Stimulated activated CD4-positive, alpha-beta T cell treated with anti-CD3 and anti-CD28 coated beads, Interleukin-4, amount 100 ng/mL, for 1 hour (primary cell): Measurements from ENCODE around the gene PAX7.

Experiments used
- DNase-seq: peaks from one replicate; pipeline ENCODE4 v3.0.0-alpha.2; 2020

The PAX7 gene

DNA sequence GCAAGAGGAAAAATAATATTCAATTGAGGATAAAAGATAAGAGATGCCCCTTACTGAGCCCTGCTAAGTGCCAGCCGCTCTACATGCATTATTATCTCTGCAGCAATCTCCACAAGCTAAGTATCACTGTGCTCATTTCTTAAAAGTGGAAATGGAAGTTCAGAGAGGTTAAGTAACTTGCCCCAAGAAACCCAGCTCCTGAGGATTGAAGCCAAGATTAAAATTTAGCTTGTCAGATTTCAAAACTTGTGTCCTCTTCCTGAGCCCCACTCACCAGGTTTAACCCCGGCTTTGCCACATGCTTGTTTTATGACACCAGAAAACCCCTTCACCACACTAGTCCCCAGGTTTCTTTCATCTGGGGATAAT is 11.2 kb upstream of the PAX7 start:
- no peak for DNase-seq

DNA sequence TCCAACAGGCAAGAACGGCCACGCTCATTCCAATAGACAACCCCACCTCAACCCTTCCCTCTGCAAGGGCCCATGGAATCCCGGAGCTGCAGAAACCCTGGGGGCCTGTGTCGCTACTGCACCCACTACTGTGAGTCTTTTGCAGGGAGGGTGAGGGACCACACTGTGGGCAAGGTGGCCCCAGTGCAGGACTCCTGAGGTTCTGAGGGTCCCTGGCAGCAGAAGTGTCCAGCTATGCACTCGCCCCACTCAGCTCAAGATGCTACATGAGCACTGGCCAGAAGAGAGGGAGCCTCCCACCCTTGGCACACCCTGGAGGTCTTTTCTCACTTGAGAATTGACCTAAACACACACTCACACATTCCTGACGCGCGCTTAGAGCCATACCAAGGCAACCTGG is 2.1 kb upstream of the PAX7 start:
- no peak for DNase-seq

DNA sequence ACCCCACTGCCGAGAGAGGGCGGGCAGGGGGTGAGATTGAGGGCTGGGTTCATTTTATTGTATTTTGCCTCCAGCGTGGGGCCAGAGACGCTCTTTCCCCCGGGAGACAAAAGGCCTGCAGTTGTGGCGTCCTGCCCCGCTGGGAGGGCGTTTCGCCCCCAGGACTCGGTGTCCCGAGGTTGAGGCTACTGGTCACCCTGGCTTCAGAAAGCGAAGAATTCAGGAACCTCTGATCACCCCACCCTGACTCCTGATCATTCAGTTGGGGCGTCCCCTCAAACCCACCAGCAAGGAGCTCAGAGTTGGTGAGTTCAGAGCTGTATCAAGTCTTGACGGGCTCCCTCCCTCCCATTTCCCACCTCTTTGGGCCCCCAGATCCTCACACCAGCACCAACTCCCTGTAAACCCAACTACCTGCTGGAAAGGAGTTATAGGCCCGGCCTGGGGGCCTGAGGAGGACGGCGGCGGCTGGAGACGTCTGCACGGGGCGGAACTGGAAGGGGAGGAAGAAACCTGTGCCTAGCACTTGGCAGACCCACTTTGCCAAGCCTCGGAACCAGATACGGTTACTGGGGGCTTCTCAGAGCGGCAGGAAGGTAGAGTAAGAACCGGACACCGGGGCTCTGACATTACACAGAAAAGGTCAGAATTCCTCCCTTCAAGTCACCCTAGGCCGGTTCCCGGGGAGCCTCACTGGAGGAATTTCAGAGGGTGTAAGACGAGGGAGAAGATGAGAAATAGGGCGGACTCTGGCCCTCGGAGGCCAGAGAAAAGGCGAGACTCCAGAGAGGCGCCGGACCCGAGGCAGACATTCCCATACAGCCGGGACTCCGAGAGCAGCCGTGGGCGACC is 761 bp upstream of the PAX7 start:
- DNase-seq, result no peak

DNA sequence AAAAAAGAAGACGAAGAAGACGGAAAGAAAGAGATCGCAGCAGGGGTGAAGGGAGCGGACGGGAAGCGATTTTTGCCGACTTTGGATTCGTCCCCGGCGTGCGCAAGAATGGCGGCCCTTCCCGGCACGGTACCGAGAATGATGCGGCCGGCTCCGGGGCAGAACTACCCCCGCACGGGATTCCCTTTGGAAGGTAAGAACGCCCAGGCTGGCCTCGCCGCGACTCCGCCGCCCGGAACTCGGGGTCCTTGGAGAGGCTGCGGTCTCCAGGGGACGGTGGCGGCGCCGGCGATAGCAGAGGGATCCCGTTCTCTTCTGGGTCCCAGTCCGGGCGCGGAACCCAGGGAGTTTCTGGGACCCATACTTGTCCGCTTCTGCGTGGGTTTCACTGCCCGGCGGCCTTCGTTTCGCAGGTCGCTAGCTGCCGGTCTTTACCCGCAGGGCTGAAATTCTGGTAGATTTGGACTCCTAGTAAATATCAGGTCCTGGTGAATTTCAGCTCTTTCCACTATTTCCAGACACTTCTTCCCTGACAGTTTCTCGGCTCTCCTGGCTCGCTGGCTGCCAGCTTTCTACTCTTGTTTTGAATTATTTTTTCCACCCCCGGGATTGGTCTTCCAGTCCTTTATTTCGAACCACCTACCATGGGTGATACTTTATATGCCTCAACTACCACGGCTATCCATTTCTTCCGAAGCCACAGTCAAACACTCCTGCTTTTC is 1.0 kb downstream of the PAX7 start:
- no peak for DNase-seq

DNA sequence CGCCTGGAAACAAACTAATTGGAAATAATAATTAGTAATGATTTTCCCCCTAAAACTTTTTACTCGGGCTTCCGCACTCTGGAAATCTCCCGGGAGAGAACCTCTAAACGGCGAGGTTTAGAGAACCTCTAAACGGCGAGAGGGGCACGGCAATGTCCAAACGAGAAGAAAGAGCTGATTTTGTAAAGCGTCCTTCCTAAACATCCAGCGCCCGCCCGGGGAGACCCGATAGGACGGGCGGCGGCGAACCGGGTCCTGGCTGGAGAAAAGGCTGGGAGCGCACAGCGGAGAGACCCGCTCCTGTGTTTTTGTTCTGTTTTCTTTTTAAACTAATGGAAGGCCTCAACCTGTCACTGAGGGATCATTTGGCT is 1.6 kb downstream of the PAX7 start:
- DNase-seq, result no peak

DNA sequence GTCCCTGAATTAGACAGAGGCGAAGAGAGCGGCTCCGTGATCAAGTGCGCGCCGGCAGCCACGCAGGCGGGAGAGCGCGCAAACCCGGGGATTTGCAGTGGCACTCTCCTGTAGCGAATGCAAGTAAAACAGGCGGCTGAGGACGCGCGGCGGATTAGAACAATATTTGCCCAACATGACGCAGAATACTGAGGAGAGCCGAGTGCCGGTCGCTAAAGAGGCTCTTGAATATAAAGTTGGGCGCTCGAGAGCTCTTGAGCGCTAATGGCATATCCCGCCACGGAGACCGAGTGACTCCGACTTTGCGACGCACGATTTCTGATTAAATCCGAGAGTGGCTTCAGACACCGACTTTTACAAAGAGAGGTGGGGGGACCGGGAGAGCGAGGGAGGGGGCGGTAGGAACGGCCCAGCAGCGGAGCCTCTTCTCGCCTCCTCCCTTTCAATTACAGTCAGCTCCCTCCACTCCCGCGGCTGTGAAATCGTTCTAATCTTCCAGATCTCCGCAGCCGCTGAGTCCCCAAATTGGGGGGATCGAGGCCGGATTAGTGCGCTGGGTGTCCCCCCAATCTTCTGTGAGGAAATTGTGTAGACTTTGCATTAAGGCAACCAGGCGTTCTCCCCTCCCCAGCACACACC is 2.3 kb downstream of the PAX7 start:
- no peak for DNase-seq

DNA sequence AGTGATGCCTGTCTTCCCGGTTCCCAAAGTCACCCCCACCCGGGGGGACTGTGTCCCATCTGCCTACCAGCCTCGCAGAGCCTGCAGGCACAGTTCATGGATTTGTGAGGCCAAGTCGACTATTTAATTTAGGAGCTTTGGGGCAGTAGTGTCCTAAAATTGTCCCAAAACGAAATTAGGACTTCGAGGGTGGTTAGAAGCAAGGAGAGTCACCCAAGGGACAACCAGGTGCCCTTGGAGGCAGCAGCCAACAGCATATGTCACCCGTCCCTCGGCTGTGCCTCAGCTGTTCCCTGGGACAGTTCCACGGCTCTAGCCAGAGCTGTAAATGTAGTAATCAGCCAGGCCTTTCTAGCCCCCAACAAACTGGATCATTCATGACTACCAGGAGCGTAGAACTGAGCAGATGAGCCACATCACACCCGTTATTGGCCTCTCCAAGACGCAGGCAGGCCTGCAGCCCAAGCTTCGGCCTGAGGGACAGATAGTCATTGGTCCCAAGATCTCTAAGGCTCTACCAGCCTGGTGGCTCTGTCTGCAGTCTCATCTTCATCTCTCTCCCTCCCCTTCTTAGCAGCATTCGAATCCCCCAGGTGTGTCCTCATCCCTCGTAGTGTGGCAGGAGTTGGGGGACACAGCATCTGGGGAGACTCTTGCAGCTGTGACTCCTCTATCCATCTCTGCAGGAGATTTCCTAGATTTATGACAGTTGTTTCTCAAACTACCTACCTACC is 2.9 kb downstream of the PAX7 start:
- DNase-seq, result no peak

DNA sequence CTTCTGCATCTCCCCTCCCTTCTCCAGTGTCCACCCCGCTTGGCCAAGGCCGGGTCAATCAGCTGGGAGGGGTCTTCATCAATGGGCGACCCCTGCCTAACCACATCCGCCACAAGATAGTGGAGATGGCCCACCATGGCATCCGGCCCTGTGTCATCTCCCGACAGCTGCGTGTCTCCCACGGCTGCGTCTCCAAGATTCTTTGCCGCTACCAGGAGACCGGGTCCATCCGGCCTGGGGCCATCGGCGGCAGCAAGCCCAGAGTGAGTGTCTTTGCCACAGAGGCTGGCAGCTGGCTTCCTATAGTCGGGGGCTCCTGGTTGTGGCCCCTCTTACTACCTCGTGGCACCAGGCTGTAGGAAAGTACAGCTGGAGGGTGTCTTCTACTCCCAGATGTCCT is 3.6 kb downstream of the PAX7 start:
- DNase-seq, result no peak

DNA sequence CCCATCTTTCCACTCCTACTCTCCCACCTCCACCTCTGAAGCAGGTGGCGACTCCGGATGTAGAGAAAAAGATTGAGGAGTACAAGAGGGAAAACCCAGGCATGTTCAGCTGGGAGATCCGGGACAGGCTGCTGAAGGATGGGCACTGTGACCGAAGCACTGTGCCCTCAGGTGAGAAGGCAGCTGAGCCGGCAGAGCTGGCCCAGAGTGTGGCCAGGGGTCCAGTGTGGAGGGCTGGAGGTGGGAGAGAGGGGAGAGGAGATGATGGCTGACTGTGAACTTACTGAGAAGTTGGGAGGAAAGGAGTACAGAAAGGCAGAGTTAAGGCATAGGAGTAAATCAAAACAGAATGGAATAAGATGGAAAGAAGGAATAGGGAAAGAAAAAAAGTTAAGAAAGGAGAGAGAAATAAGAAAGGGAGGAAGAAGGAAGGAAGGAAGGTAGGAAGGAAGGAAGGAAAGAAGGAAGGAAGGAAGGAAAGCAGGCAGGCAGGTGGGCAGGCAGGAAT is 4.5 kb downstream of the PAX7 start:
- no peak for DNase-seq

DNA sequence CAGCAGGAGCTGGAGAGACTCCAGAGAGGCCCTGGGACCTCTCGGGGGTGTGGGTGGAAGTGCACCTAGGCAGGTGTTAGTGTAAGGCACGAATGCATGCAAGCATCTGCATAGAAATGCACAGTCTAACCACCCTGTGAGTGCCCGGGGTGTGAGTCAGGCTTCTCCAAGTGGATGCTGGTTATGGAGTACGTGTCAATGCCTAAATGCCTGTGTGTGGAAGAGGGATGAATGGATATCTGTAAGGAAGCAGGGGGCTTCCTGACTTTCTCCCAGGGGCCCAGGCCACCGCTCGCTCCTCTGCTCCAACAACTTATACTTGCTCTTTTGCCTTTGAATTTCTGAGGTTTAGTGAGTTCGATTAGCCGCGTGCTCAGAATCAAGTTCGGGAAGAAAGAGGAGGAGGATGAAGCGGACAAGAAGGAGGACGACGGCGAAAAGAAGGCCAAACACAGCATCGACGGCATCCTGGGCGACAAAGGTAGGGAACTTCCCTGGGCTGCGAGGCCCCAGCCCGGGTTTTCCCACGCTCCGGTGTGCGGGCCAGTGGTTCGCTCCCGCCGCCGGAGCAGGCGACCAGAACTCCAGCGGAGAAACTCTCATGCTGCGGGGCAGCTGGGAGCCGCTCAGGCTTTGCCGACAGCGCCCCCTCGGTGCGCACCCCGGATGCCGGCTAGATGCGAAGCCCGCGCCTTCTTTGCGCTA is 5.4 kb downstream of the PAX7 start:
- no peak for DNase-seq

DNA sequence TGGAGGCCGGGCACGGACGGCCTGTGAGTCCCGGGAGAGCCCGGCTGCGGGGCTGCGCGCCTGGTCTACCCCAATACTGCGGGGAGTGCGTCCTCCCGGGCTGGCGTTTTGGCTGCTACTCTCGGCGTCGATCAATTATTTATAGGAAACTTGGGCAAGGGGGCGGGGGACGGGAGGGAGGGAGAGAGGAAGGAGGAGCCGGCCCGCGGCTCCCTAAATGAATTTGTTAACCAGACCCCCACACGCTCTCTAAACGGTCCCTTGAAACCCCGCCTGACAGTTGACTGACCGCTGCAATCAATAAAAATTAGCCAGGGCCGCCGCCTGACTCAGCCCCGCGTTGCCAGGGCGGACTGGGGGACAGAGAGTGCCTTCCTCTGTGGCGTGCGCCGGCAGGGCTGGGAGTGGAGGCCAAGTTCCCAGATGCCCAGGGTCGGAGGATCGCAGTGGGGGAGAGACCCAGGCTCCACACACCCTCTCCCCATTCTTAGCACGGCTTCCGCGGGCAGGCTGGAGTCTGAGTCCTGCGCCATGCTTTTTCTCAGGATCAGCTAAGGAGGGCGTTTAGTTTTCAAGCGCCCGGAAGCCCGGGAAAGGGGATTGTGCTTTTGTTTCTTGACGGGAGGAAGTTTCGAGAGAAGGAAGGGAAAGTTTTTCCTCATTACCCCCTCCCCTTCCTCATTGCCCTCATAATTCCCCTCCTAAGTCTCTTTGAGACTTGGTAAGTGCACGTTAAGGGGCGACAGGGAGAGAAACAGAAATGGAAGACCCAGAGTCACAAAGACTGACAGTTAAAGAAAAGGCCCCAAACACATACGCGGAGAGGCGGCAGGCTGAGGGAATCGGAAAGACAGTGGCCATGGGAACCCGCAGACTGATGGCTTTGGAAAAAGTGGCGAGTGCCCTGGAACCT is 6.2 kb downstream of the PAX7 start:
- no peak for DNase-seq

DNA sequence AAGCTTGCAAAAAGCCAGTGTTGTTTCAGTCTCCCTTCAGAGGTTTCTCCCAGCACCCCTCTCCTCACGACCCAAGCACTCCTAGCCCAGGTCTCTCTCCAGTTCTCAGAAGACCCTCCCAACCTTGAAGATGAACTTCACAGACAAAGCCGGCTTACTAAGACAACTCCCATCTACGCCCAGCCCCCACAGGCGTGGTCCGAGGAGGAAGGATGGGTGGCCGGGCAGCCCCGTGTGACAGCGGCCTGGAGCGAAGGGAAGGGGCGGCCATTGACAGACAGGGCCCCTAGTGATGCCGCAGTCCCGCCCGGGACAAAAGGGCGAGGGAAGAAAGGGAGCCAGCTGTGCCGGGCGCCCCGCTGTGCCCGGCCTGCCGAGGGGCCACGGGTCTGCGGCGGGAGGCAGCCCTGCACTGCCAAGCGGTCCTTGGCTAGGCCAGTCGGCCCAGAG is 6.9 kb downstream of the PAX7 start:
- no peak for DNase-seq

DNA sequence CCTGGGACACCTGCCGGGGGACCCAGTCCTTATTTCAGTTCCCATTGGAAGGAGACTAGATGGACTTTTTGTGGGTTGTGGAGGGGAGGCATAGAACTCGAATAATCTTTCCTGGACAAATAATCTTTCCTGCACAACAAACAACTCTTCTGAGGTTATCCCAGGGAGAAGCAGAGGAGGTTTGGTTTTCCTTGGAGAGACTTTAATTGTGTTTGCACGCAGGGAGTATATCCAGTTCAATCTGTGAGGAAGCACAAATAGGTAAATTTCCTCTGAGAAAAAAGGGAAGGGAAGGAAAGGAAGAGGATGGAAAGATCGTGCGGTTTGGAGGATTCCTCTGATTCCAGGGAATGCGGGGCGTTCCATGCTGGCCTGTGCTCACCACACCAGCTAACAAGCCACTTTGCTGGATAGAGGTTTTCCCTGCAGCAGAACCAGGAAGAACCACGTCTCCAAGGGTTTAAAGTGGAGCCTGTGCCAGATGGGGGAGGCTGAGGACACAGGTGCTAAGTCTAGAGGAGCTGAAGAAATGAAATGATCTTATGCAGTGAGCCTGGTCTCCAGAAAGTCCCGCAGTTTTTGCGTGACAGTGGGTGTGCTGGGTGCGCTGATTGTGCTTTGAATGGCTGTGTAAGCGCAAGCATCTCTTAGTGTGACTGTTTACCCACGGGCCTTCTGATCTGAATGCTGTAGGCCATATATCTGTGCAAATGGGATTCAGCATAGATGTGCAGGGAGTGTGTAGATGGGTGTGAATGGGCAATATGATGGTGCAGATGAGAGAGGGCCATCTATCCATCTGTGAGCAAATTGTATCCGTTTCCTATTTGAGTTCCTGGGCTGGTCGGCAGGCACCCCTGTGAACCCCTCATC is 7.6 kb downstream of the PAX7 start:
- no peak for DNase-seq

DNA sequence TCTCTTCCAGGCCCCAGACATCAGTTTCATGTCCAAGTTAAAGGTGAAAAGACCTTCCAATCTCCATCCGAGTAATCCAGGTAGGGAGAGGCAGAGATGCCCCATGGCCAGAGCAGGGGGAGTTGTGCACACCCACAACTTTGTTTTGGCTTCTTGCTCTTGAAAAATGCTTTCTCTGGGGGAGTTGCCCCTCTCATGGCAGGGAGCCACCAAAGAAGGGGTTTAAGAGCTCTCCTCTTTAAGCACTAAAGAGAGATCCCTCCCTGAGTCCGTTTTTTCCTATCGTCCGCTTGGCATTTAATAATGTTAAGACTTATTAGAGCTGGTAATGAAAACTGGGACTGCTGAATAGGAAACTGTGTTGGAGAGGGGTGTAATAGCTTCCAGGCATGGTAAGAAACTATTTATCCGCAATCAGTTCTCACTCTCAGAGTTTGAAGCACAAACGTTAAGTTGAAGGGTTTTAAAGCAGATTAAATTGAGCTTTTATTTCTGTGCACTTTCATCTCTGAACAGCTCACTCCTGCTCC is 8.3 kb downstream of the PAX7 start:
- DNase-seq, result no peak

DNA sequence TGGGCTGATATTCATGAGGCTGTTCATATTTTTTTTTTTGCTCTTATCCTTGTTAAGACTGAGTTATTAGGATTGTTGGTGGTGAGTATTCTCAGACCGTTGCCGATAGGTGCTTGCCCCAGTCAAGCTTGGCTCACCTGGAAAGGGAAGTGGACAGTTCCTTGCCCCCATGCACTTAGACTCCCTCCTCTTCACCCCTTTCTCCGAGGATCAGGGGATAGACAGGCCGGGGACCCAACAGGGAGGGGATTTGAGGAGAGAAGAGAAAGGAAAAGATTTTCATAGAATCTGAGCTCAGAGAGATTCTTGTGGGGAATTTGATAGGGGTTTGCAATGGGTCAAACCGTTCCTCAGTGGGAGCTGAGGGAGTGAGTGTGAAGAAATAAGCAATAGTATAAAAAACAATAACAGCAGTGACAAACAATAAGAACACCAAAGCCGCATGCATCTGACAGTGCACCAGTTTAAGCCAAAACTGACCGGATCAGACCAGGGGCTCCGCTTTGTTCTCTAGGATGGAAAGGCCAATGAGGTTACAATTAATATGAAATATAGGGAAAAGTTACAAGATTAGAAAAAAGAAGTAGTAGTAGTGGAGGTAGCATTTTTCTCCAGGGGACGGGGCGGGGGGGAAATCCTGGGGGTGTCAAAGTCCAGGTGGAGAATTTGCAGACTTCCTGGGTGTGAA is 8.9 kb downstream of the PAX7 start:
- no peak for DNase-seq

DNA sequence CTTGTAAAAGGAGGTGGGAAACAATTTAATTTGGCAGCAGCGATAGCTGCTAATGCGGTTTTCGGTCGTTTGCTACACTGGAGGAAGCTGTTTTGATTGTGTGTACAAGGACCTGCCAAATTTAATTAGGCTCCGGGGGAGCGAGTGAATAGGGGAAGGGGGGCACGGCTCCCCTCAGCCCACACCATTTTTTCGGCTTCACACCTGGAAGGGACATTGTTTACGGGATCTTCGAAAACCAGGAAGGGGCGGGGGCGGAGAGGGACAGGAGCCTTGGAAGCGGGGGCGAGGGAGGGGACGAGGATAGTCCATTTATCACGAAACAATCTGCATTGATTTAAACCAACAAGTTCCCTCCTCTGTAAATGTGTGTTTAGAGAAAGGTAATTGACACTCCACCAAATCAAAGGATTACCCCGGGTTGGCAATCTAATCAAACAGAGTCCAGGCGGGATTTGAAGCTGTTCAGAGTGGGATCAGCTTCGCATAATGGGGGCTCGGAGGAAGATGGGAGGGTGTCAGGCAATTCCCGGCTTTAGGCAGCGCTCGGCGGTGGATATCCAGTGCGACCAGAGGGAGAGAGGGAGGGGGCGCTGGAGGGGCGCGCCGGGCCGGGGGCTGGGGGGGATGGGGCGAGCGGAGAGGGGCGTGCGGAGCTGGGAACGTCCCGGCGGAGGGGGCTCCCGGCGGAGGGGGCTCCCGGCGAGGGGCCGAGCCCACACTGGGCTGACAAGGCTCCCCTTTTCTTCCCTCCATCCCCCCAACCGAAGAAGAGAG is 9.8 kb downstream of the PAX7 start:
- DNase-seq, result no peak

DNA sequence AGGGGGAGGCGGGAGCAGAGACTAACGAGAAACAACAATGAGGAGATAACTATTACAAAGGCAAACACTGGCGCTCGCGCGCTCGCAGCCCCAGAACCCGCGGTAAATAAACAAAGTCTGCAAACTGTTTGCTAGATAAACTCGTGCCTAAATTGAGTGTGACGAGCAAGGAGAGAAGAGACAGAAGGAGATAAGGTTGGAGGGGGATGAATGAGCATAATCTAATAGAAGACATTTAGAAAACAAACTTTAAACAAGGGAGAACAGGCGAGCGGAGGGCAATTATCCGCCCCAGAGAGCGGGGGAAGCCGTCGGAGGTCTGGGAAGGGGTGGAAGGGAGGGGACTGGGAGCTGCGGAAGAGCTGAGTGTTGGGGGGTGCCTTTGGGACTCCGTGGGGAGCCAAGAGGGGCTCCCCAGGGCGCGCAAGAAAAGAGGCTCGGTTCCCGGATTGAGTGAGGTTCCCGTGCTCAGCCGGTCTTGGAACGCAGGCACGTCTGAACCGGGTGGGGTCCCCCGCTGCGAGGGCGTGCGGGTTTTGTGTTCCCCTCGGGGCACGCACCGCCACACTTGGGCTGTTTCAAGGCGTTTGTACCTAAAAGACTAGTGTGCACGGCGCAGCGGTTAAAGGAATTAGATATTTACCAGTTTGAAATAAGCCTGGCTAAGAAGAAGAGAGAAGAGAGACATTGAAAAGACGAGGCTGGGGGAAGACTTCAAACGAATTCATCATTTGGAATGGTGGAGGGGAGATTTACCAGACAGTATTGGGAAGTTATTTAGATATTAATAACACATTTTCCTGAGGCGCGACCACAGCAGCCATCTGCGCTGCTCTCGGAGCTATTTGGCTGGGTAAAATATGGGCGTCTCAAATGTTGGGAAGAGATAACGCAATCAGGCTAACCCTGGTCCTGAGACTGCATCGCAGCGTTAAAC is 10.6 kb downstream of the PAX7 start:
- no peak for DNase-seq
